Esophagus muscularis mucosa (tissue), 2 donors: ENCODE measurements around the gene MAP2K7.

Experiments
- POLR2A ChIP-seq: fragments of 450-650 bp; IDR thresholded peaks from one replicate; pipeline ENCODE4 v1.6.1; 2017; ENCODE audit warnings: antibody characterized with exemption, moderate library complexity, mild to moderate bottlenecking, low read depth
- POLR2AphosphoS5 ChIP-seq, 2 donors: sonication (generic); formaldehyde crosslinking; IDR thresholded peaks; one replicate each; pipeline ENCODE4 v1.6.1; 2017; ENCODE audit warnings: antibody characterized with exemption in 2 of 2

GRCh38 chr19:7866399-7867091 lies 37.1 kb upstream of the MAP2K7 start:
- TF ChIP-seq POLR2AphosphoS5 (IDR thresholded peaks at IDR 0.05) (no peak), POLR2A (no peak)
